ENCODE results near the gene CCNF.

Gene CCNF

DNA sequence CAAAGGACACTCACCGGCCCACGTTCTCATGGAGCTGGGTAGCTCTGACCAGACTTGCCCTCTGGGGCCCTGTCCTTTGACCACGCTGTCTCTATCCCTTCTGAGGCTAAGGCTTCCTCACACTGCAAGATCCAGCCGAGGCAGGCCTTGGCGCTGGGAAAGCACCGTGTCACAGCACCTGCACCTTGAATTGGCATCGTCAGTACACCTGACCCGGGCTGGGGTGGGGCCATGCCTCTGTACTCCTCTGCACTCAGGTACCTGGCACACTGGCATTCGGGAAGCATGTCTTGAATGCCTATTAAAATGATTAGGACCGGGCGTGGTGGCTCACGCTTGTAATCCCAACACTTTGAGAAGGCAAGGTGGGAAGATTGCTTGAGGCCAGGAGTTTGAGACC is 51.7 kb downstream of the CCNF start:
- H3K36me3 ChIP-seq: peaks cover 27% of the 10 kb centered on the region
- no peak for TF ChIP-seq CTCF (IDR thresholded peaks at IDR 0.05; ENCODE audit: low read depth, low read length)
- DNase-seq: no peak
- no peaks in the 10 kb centered on the region for H3K9me3 ChIP-seq (ENCODE audit: severe bottlenecking)
- H3K27me3 ChIP-seq (ENCODE audit: insufficient read depth, low read depth, severe bottlenecking): no peaks in the 10 kb centered on the region
- H3K27ac ChIP-seq: no peak overlapping the region
- no peak overlapping the region for H3K4me3 ChIP-seq (ENCODE audit: low read depth, low read length)

DNA sequence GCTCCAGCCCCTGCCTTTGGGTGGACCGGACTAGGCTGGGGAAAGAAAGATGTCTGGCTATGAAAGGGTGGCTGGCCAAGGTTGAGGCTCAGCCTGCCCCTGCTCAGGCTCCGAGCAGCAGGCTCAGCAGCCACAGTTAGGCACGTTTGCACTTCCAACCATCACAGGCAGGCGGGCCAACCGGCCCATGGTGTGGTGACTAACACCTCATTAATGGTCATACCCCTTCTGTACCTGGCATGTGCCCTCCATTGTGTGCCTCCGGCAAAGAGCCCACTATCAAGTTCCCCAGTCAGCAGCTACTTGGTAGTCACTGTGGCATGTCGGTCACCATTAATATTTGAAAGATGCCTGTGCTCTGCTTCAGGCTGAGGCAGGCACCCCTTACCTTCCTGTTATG is 52.4 kb downstream of the CCNF start:
- TF ChIP-seq CTCF (IDR thresholded peaks at IDR 0.05; ENCODE audit: low read depth, low read length): no peak
- Histone ChIP-seq H3K4me3 (ENCODE audit: low read depth, low read length) (no peak overlapping the region), H3K9me3 (ENCODE audit: severe bottlenecking) (no peaks in the 10 kb centered on the region), H3K36me3 (peaks cover 25% of the 10 kb centered on the region), H3K27me3 (ENCODE audit: insufficient read depth, low read depth, severe bottlenecking) (no peaks in the 10 kb centered on the region), H3K27ac (no peak overlapping the region)
- DNase-seq: no peak

DNA sequence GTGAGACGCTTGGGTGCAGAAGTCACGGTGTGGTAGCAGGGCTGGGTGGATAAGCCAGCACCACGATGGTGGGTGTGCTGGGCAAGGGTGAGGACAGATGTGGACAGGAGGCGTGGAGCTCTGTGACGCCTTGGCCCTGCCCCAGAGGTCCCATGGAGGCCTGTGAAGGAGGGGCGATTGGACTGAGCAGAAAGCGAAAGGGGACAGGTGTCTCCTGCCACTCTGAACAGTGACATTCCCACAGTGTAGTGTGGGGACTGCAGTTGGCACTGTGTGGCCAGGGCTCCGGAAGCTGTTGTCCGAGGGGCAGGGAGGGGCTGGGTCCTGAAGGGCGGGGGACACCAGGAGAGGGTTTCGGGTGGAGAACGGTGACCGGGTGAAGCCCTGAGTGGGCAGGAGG is 53.0 kb downstream of the CCNF start:
- Histone ChIP-seq H3K27ac (no peak overlapping the region; the same call in 1 of the 2 replicates), H3K9me3 (ENCODE audit: severe bottlenecking) (no peaks in the 10 kb centered on the region), H3K36me3 (peaks cover 21% of the 10 kb centered on the region), H3K27me3 (ENCODE audit: insufficient read depth, low read depth, severe bottlenecking) (no peaks in the 10 kb centered on the region), H3K4me3 (ENCODE audit: low read depth, low read length) (no peak overlapping the region)
- DNase-seq: no peak
- TF ChIP-seq CTCF (IDR thresholded peaks at IDR 0.05; ENCODE audit: low read depth, low read length): no peak

DNA sequence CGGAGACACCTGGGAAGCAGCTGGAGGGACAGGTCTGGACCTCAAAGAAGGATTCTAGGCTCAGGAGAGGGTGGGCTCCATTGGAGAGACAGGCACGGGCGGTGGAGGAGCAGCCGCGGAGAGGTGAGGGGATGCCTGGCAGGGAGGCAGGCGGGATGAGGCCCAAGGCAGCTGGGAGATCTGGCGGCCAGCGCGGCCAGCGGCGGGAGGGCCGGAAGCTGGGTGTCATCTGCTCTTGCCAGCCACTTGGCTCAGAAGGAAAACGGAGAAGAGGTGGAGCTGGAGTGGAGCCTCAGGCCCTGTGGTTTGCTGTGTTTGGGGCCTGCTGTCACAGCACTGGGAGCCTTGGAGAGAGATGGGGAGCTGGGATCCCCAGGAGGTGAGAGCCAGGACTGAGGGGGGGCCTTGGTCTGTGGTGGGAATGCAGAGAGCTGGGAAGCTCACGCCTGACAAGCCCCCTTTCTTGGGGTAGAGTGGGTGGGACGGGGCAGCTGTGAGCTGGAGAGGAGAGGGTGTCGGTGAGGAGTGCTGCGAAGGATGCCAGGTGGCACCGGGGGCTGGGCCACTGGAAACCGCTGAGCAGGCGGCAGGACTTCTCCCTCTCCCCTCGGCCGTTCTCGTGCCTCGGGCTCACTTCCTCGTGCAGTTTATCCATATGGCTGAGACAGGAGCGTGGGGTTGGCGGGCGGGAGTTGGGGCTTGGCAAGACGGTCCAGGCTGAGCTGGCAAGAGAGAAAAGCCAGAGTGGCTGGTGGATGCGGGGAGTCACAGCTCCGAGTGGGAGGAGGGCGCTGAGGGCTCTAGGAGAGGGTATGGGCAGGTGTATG is 53.7 kb downstream of the CCNF start:
- H3K9me3 ChIP-seq (ENCODE audit: severe bottlenecking): no peaks in the 10 kb centered on the region
- peak overlapping the region; percentile 44 for H3K27ac ChIP-seq
- peak; percentile 59 for DNase-seq
- peaks cover 15% of the 10 kb centered on the region for H3K36me3 ChIP-seq
- peak overlapping the region; percentile 11; the same call in 1 of the 2 replicates for H3K4me3 ChIP-seq (ENCODE audit: low read depth, low read length)
- no peaks in the 10 kb centered on the region for H3K27me3 ChIP-seq (ENCODE audit: insufficient read depth, low read depth, severe bottlenecking)
- no peak for TF ChIP-seq CTCF (IDR thresholded peaks at IDR 0.05; ENCODE audit: low read depth, low read length)

DNA sequence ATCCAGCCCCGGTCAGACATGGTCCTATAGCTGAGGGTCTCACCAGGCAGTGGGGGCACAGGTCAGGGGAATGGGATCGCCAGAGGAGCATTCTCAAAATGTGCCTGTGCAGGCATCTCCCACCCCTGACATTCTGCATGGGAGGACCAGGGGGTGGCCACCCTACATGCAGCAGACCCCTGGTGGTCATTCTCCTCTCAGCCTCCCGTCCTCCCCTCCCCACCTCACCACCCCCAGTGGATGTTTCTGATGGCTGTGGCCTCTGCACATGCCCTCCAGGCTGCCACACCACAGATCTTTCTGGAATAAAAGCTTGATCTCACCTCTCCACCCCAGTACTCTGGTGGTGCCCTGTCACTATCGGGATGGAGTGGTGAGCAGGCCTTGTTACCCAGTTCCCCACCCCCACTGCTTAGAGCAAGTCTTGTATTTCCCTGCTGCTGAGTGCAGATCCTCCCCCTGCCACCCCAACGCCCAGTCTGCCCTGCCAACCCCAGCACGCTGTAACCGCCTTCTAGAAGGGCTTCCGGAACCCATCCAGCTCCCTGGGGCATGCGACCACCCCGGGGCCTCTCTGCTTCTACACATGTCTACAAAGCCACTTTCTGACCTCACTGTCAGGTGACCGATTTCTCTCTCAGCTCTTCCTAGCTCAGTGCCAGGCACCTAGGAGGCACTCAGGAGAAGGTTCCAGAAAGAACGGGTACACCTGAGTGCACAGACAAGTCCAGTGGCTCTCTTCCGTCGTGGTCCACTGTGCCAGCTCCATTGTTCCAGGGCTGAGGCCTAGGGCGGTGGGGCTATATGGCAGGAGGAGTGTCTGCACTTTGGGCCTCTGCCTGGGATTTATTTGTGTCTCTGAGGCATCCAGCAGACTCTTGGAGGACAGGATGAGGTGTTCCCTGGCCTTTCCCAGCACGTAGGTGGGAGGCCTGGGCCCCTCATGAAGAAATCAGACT is 55.0 kb downstream of the CCNF start:
- Histone ChIP-seq H3K27me3 (ENCODE audit: insufficient read depth, low read depth, severe bottlenecking) (no peaks in the 10 kb centered on the region), H3K4me3 (ENCODE audit: low read depth, low read length) (no peak overlapping the region), H3K9me3 (ENCODE audit: severe bottlenecking) (no peaks in the 10 kb centered on the region), H3K27ac (no peak overlapping the region), H3K36me3 (peaks cover 8% of the 10 kb centered on the region)
- TF ChIP-seq CTCF (IDR thresholded peaks at IDR 0.05; ENCODE audit: low read depth, low read length): peak; percentile 23; the same call in 1 of the 2 replicates
- no peak for DNase-seq

Data from WERI-Rb-1 (cell line).